Upper lobe of left lung (tissue), 6 donors: ENCODE data around the gene ABCD1. TPM values are rescaled to one million over a fixed set of nuclear protein-coding genes. Genes with fewer than 3 reads are reported as not detected.
"Not testable (repeated sequence)": the region's sequence is repeated elsewhere in the genome, so short reads cannot be mapped to it uniquely, and the experiment has no call there.

Experiments
- ATAC-seq, 2 donors: fragments of 200-7000 bp; cut with Tn5 transposase; one replicate each; pipeline ENCODE4 v1.9.1; 2022; ENCODE audit warnings: mild to moderate bottlenecking in 2 of 2, moderate library complexity in 2 of 2; ENCODE audit not compliant: low FRiP score in 2 of 2
- DNase-seq, 2 donors: peaks; one replicate each; pipeline ENCODE4 v3.0.0-alpha.2; 2019 to 2020
- H3K27ac ChIP-seq, 4 donors: fragments of 200-600 bp; sonication (generic); one replicate each; pipeline ENCODE4 v1.5.1; 2016 to 2019
- H3K27me3 ChIP-seq, 4 donors: fragments of 200-600 bp; sonication (generic); one replicate each; pipeline ENCODE4 v1.5.1; 2017 to 2019
- H3K36me3 ChIP-seq, 4 donors: fragments of 200-600 bp; sonication (generic); one replicate each; pipeline ENCODE4 v1.5.1; 2016 to 2019
- H3K4me1 ChIP-seq, 4 donors: fragments of 200-600 bp; sonication (generic); one replicate each; pipeline ENCODE4 v1.5.1; 2018 to 2019
- H3K4me3 ChIP-seq, 4 donors: fragments of 200-600 bp; sonication (generic); one replicate each; pipeline ENCODE4 v1.5.1; 2017 to 2019; ENCODE audit warnings: mild to moderate bottlenecking in 2 of 4, moderate library complexity in 1 of 4
- H3K9me3 ChIP-seq, 4 donors: fragments of 200-600 bp; sonication (generic); one replicate each; pipeline ENCODE4 v1.5.1; 2018 to 2019
- EP300 ChIP-seq, 4 donors: sonication (generic); formaldehyde crosslinking; IDR thresholded peaks; one replicate each; pipeline ENCODE4 v1.5.1; 2017; ENCODE audit warnings: antibody characterized with exemption in 4 of 4, control low read depth in 2 of 4
- POLR2A ChIP-seq, 4 donors: fragments of 450-650 bp; IDR thresholded peaks; one replicate each; pipeline ENCODE4 v1.5.1; 2016 to 2017; ENCODE audit warnings: antibody characterized with exemption in 4 of 4, mild to moderate bottlenecking in 2 of 4
- POLR2AphosphoS5 ChIP-seq, 2 donors: sonication (generic); formaldehyde crosslinking; IDR thresholded peaks; one replicate each; pipeline ENCODE4 v1.5.1; 2017; ENCODE audit warnings: antibody characterized with exemption in 2 of 2
- WGBS, 2 donors: methylation state at CpG; one replicate each; pipeline ENCODE4 v1.1.5; 2017 to 2018; 5-methylcytosine and 5-hydroxymethylcytosine counted together
- total RNA-seq, 6 donors: library from RNA; depleted of rRNA in 4 of 6; stranded (reverse); fragments of >200 nt in 4 of 6; gene quantifications; one replicate each; pipeline versions ENCODE4 v1.1.0 to v1.2.1, GENCODE V29; 2016 to 2021
- TF ChIP-seq, protein P1 (sequence below), 6 experiments: fragments of 450-650 bp in 4 of 6; fragments of 200-600 bp in 2 of 6; sonication (generic) in 2 of 6; IDR thresholded peaks; one replicate each; pipeline ENCODE4 v1.5.1; 2016 to 2019; ENCODE audit warnings: antibody characterized with exemption in 6 of 6
- donor health status: DM: no; HTN: no; CAD: no; lungs with moderate emphysema.
- donor health status: DM: no; HTN: yes; CAD: no; lungs with severe emphysema.

Gene ABCD1
- total RNA-seq, 6 donors from 2014 or later: 9.8 to 28.1 (median 17.9) TPM

DNA sequence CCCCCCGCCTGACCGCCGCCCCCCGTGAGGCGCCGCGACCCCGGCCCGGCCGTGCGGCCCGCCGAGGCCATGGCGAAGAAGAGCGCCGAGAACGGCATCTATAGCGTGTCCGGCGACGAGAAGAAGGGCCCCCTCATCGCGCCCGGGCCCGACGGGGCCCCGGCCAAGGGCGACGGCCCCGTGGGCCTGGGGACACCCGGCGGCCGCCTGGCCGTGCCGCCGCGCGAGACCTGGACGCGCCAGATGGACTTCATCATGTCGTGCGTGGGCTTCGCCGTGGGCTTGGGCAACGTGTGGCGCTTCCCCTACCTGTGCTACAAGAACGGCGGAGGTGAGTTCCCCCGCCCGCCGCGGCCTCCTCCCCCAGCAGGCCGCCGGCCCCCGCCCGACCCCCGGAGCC is 36.1 kb upstream of the ABCD1 start:
- no peak overlapping the region for H3K27ac ChIP-seq
- DNase-seq (no peak), ATAC-seq (no peak)
- H3K4me3 ChIP-seq: peak overlapping the region in 3 of 4 donors; percentile 37 to 45 (median 42)
- peaks cover 0 to 5% (median 0%) of the 10 kb centered on the region in 4 donors for H3K9me3 ChIP-seq
- TF ChIP-seq POLR2AphosphoS5 (IDR thresholded peaks at IDR 0.05): no peak
- TF ChIP-seq, protein P1, sequence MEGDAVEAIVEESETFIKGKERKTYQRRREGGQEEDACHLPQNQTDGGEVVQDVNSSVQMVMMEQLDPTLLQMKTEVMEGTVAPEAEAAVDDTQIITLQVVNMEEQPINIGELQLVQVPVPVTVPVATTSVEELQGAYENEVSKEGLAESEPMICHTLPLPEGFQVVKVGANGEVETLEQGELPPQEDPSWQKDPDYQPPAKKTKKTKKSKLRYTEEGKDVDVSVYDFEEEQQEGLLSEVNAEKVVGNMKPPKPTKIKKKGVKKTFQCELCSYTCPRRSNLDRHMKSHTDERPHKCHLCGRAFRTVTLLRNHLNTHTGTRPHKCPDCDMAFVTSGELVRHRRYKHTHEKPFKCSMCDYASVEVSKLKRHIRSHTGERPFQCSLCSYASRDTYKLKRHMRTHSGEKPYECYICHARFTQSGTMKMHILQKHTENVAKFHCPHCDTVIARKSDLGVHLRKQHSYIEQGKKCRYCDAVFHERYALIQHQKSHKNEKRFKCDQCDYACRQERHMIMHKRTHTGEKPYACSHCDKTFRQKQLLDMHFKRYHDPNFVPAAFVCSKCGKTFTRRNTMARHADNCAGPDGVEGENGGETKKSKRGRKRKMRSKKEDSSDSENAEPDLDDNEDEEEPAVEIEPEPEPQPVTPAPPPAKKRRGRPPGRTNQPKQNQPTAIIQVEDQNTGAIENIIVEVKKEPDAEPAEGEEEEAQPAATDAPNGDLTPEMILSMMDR (IDR thresholded peaks at IDR 0.05): no peak
- no peak for TF ChIP-seq EP300 (IDR thresholded peaks at IDR 0.05)
- TF ChIP-seq POLR2A (IDR thresholded peaks at IDR 0.05): no peak
- H3K36me3 ChIP-seq: no peaks in the 10 kb centered on the region
- H3K4me1 ChIP-seq: peaks cover 0 to 15% (median 2%) of the 10 kb centered on the region in 4 donors
- 50% methylated on average over 42 of the region's 57 CpGs; no CpG with 5 or more reads in 1 of the 2 donors for WGBS, 2 donors
- no peaks in the 10 kb centered on the region for H3K27me3 ChIP-seq

DNA sequence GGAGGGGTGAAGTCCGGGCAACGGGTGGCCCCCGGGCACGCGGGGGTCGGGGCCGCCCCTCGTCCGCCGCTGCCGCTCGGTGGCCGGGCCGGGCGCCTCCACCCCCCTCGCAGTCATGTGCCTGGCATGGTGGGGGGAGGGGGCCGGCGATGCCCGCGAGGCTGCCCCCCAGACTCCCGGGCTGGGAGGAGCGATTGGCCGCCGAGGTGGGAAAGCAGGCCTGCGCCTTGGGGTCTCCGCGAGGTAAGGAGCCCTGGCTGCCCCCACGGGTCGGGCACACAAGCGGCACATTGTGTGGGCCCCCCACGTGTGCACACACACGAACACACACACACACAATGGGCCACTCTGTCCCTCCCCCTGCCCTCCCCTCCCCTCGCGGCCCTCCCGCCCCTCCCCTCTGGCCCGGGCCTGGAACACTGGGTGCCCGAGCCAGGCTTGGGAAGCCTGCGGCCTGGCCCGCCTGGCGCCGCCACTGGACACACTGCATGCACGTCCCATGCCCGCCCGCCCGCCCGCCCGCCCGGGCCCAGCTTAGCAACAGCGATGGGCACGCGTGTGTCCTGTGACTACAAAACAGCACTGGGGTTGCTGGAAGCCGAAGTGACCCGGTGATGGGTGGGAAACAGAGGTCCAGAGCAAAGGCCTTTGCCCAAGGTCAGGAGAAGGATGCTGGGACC is 35.6 kb upstream of the ABCD1 start:
- no peak for ATAC-seq
- TF ChIP-seq EP300 (IDR thresholded peaks at IDR 0.05): no peak
- H3K4me1 ChIP-seq: peaks cover 0 to 15% (median 2%) of the 10 kb centered on the region in 4 donors
- H3K27me3 ChIP-seq: no peaks in the 10 kb centered on the region
- H3K27ac ChIP-seq: no peak overlapping the region
- peak overlapping the region in 3 of 4 donors; percentile 37 to 45 (median 42) for H3K4me3 ChIP-seq
- peaks cover 0 to under 1% (median 0%) of the 10 kb centered on the region in 4 donors for H3K9me3 ChIP-seq
- peak in 1 of 2 donors; percentile 80 for DNase-seq
- WGBS, 2 donors: 78% methylated on average over 15 of the region's 53 CpGs; no CpG with 5 or more reads in 1 of the 2 donors
- H3K36me3 ChIP-seq: no peaks in the 10 kb centered on the region

DNA sequence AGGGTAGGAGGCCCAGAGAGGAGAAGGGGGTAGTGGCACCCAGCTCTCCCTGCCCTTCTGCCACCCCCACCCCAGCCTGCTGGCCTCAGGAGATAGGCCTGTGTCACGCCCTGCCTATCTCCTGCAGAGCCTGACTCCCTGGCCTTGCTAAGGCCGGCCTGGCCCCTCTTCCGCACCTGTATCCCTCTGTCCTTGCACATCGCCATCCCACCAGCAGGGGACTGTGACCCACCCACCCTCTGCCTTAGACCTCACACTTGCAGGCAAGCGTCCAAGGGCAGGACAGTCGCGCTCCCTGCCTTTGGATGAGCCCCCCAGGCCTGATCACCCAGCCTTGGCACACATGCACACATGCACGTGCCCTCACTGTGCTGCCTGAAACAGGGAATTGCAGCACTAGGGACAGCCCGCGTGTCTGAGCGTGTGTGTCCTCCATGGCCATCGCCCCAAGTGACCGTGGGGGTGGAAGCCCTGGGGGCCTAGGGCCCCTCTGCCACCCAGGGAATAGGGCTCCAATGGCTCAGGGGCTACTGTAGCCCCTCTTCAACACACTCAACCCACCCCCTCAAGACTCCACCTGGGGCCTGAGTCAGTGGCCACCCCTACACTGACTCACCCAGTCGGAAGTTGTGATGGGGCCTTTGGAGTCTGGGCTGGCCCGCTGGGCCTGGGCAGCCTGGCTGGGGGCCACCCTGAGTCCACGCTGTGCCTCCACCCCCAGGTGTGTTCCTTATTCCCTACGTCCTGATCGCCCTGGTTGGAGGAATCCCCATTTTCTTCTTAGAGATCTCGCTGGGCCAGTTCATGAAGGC is 34.8 kb upstream of the ABCD1 start:
- no peak overlapping the region for H3K4me3 ChIP-seq

DNA sequence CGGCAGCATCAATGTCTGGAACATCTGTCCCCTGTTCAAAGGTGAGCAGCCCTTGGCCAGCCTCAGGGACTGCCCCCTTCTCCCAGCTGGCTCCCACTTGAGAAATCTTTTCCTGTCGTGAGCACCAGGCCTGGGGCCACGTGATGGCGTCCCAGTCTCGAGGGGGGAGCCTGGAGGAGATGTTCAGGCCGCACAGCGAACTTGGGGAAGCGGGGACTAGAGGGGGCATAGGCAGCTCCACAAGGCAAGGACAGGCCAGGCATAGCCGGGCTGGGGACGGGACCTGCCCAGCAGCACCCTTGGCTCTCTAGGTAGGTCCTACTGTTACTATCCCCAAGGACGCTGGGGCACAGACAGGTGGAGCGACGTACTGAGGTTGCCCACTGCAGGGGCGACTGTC is 34.2 kb upstream of the ABCD1 start:
- no peak for ATAC-seq
- Histone ChIP-seq H3K4me1 (peaks cover 0 to 15% (median 2%) of the 10 kb centered on the region in 4 donors), H3K27ac (no peak overlapping the region), H3K9me3 (no peaks in the 10 kb centered on the region), H3K36me3 (no peaks in the 10 kb centered on the region), H3K4me3 (no peak overlapping the region), H3K27me3 (no peaks in the 10 kb centered on the region)
- 53 to 79% methylated on average over 4 to 14 of the region's 14 CpGs for WGBS, 2 donors
- peak in 1 of 2 donors; percentile 26 for DNase-seq
- TF ChIP-seq EP300 (IDR thresholded peaks at IDR 0.05) (no peak), POLR2A (IDR thresholded peaks at IDR 0.05) (no peak), POLR2AphosphoS5 (IDR thresholded peaks at IDR 0.05) (no peak)
- TF ChIP-seq, protein P1 (IDR thresholded peaks at IDR 0.05): no peak

More for the DNA sequence above, 34.8 kb upstream of the ABCD1 start:
- Histone ChIP-seq H3K9me3 (no peaks in the 10 kb centered on the region), H3K36me3 (no peaks in the 10 kb centered on the region), H3K27me3 (no peaks in the 10 kb centered on the region), H3K27ac (no peak overlapping the region), H3K4me1 (peaks cover 0 to 15% (median 2%) of the 10 kb centered on the region in 4 donors)
- TF ChIP-seq POLR2A (IDR thresholded peaks at IDR 0.05): no peak
- no peak for TF ChIP-seq EP300 (IDR thresholded peaks at IDR 0.05)
- no peak for TF ChIP-seq POLR2AphosphoS5 (IDR thresholded peaks at IDR 0.05)
- TF ChIP-seq, protein P1 (IDR thresholded peaks at IDR 0.05): no peak
- DNase-seq: peak in 1 of 2 donors; percentile 43
- ATAC-seq: no peak
- 87 to 93% methylated on average over 3 to 19 of the region's 19 CpGs for WGBS, 2 donors

DNA sequence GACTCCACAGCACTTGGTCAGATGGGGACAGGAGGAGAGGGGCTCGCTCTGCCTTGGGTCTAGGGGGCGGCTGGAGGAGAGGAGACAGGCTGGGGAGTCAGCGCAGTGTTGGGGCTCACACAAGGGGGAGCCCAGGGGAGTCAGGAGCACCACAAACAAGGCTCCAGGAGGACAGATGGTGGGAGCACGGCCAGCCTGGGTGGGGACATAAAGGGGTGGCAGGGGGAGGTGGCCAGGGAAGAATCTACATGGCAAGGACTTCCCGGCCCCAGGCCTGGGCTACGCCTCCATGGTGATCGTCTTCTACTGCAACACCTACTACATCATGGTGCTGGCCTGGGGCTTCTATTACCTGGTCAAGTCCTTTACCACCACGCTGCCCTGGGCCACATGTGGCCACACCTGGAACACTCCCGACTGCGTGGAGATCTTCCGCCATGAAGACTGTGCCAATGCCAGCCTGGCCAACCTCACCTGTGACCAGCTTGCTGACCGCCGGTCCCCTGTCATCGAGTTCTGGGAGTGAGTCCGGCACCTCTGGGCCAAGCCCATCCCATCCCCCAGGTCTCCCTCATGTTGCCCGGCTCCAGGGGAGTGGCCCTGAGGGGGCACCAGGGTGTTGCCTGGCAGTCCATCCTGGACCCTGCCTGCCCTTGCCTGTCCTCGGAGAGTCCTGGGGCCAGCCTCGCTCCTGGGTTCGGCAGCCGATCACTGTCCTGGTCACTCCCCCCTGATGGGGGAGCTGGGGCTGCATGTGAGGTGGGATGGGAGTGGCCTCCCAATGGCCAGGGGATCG is 33.4 kb upstream of the ABCD1 start:
- not testable (repeated sequence) for H3K27ac ChIP-seq
- 89 to 100% methylated on average over 1 to 14 of the region's 21 CpGs for WGBS, 2 donors

More for the DNA sequence above, 33.4 kb upstream of the ABCD1 start:
- H3K4me1 ChIP-seq: peaks cover 0 to 15% (median 2%) of the 10 kb centered on the region in 4 donors
- DNase-seq: peak in 1 of 2 donors; percentile 56
- not testable (repeated sequence) for H3K36me3 ChIP-seq, H3K4me3 ChIP-seq, H3K9me3 ChIP-seq, ATAC-seq, H3K27me3 ChIP-seq
